Colonic mucosa (tissue), 4 donors: ENCODE measurements around the gene LPCAT4. TPM values are rescaled to one million over a fixed set of nuclear protein-coding genes. Genes with fewer than 3 reads are reported as not detected.

Source experiments
- DNase-seq: peaks from one replicate; pipeline ENCODE4 v3.0.0-alpha.2; 2020
- H3K27ac ChIP-seq: fragments of 200-600 bp; one replicate; pipeline ENCODE4 v1.8.0; 2021
- H3K27me3 ChIP-seq: fragments of 200-600 bp; one replicate; pipeline ENCODE4 v1.8.0; 2021
- H3K36me3 ChIP-seq: fragments of 200-600 bp; one replicate; pipeline ENCODE4 v1.8.0; 2021
- H3K4me1 ChIP-seq: fragments of 200-600 bp; one replicate; pipeline ENCODE4 v1.8.0; 2021; ENCODE audit warnings: mild to moderate bottlenecking
- H3K4me3 ChIP-seq: fragments of 200-600 bp; one replicate; pipeline ENCODE4 v1.8.0; 2021
- H3K9ac ChIP-seq, 2 donors: one replicate each; pipeline ENCODE4 v1.7.0; 2013; ENCODE audit warnings: control low read depth in 2 of 2, low read depth in 2 of 2, low read length in 2 of 2
- H3K9me3 ChIP-seq: fragments of 200-600 bp; one replicate; pipeline ENCODE4 v1.8.0; 2021
- CTCF ChIP-seq: fragments of 200-600 bp; IDR thresholded peaks from one replicate; pipeline ENCODE4 v1.8.0; 2022; ENCODE audit warnings: antibody characterized with exemption, mild to moderate bottlenecking
- intact Hi-C: fragments of 100-400 bp; cut with DNase I; formaldehyde crosslinking; loops from one replicate; pipeline ENCODE4 v1.14.1; 2022
- total RNA-seq, 2 donors: library from RNA; stranded (reverse); fragmentation: NEBNext Ultra II Directional in 1 of 2; extraction: Animal tissue kit (Norgen Biotek cat#: 25700) in 1 of 2; gene quantifications; one replicate each; pipeline ENCODE4 v1.2.1, GENCODE V29; 2021
- donor health status: healthy.
- donor health status: DM: no; HTN: no; CAD: no.
- donor health status: DM: no; HTN: no; CAD: no.

The LPCAT4 gene
- total RNA-seq, 2 donors from 2014 or later: 174 to 175 TPM

- H3K4me3 ChIP-seq: no peak overlapping the region
Measured at GRCh38 chr15:34361278-34361677, 5.7 kb downstream of the LPCAT4 start.

GRCh38 chr15:34360298-34360697 lies 6.7 kb downstream of the LPCAT4 start:
- H3K27me3 ChIP-seq: no peaks in the 10 kb centered on the region
- H3K36me3 ChIP-seq: peaks cover 15% of the 10 kb centered on the region
- H3K4me3 ChIP-seq: no peak overlapping the region
- DNase-seq: no peak
- no peak for TF ChIP-seq CTCF
- H3K27ac ChIP-seq: peak overlapping the region; percentile 15
- peaks cover 5% of the 10 kb centered on the region for H3K4me1 ChIP-seq
- no peaks in the 10 kb centered on the region for H3K9me3 ChIP-seq
- no peak overlapping the region for H3K9ac ChIP-seq
- intact Hi-C loops: loop anchor here (10.0 kb wide), 1 partner anchor 125 kb away; no protein-coding TSS in a partner anchor

More at GRCh38 chr15:34361278-34361677, 5.7 kb downstream of the LPCAT4 start:
- no peak for TF ChIP-seq CTCF
- Histone ChIP-seq H3K4me1 (peaks cover 8% of the 10 kb centered on the region), H3K27me3 (no peaks in the 10 kb centered on the region), H3K36me3 (peaks cover 15% of the 10 kb centered on the region), H3K9ac (peak overlapping the region in 1 of 2 donors; percentile 21), H3K9me3 (no peaks in the 10 kb centered on the region), H3K27ac (no peak overlapping the region)
- no peak for DNase-seq
- intact Hi-C loops: loop anchor here (10.0 kb wide), 1 partner anchor 126 kb away; no protein-coding TSS in a partner anchor

- peak; percentile 57 for DNase-seq
- no peak overlapping the region for H3K9ac ChIP-seq
- H3K27me3 ChIP-seq: no peaks in the 10 kb centered on the region
- H3K4me1 ChIP-seq: no peaks in the 10 kb centered on the region
- H3K9me3 ChIP-seq: no peaks in the 10 kb centered on the region
- H3K4me3 ChIP-seq: no peak overlapping the region
- H3K27ac ChIP-seq: peak overlapping the region; percentile 15
- no peak for TF ChIP-seq CTCF
- intact Hi-C loops: no loop called here
- H3K36me3 ChIP-seq: peaks cover 15% of the 10 kb centered on the region
Measured at GRCh38 chr15:34359416-34359815, 7.6 kb downstream of the LPCAT4 start.

GRCh38 chr15:34358948-34359347 lies 8.0 kb downstream of the LPCAT4 start:
- Histone ChIP-seq H3K4me1 (no peaks in the 10 kb centered on the region), H3K27me3 (no peaks in the 10 kb centered on the region), H3K9me3 (no peaks in the 10 kb centered on the region), H3K9ac (no peak overlapping the region), H3K4me3 (no peak overlapping the region), H3K27ac (no peak overlapping the region), H3K36me3 (peaks cover 15% of the 10 kb centered on the region)
- intact Hi-C loops: no loop called here
- no peak for DNase-seq
- TF ChIP-seq CTCF: no peak

GRCh38 chr15:34358367-34358766 lies 8.6 kb downstream of the LPCAT4 start:
- TF ChIP-seq CTCF: no peak
- peaks cover 15% of the 10 kb centered on the region for H3K36me3 ChIP-seq

More at GRCh38 chr15:34358367-34358766, 8.6 kb downstream of the LPCAT4 start:
- Histone ChIP-seq H3K4me3 (no peak overlapping the region), H3K9ac (no peak overlapping the region), H3K9me3 (no peaks in the 10 kb centered on the region), H3K4me1 (no peaks in the 10 kb centered on the region), H3K27me3 (no peaks in the 10 kb centered on the region), H3K27ac (no peak overlapping the region)
- intact Hi-C loops: no loop called here
- DNase-seq: no peak
